GM23248 (cell line): Measurements from ENCODE around the gene ABHD18.

Experiments used
- EZH2 ChIP-seq: fragments of 200-600 bp; sonication (generic); IDR thresholded peaks from 2 replicates; pipeline ENCODE4 v1.6.1; 2018; ENCODE audit warnings: antibody characterized with exemption, mild to moderate bottlenecking; ENCODE audit not compliant: insufficient read depth, poor library complexity, severe bottlenecking
- EZH2phosphoT487 ChIP-seq: fragments of 200-600 bp; sonication (generic); IDR thresholded peaks from 2 replicates; pipeline ENCODE4 v1.6.1; 2018; ENCODE audit warnings: antibody characterized with exemption, moderate library complexity, mild to moderate bottlenecking, low read depth; ENCODE audit not compliant: insufficient read depth

GRCh38 chr4:127936974-127937373 is 28.2 kb upstream of the ABHD18 start:
- TF ChIP-seq EZH2 (no peak), EZH2phosphoT487 (no peak)
